Motor neuron (in vitro differentiated cells): Measurements from ENCODE around the gene CLPTM1L. TPM values are rescaled to one million over a fixed set of nuclear protein-coding genes. Genes with fewer than 3 reads are reported as not detected.
"Not testable (repeated sequence)": the region's sequence is repeated elsewhere in the genome, so short reads cannot be mapped to it uniquely, and the experiment has no call there.

Source experiments
- ATAC-seq, 8 experiments: fragments of 200-7000 bp; cut with Tn5 transposase; replicated peaks in 6 of 8; 2 replicates each; pipeline ENCODE4 v1.8.0; 2021; ENCODE audit warnings: mild to moderate bottlenecking in 8 of 8, moderate library complexity in 8 of 8
- H3K27ac ChIP-seq, 2 donors: fragments of 250-450 bp; sonication (Bioruptor Pico); 2 replicates each; pipeline ENCODE4 v1.9.0; 2021; ENCODE audit warnings: antibody characterized with exemption in 2 of 2, mild to moderate bottlenecking in 2 of 2, moderate library complexity in 1 of 2
- H3K4me1 ChIP-seq, 2 donors: fragments of 250-450 bp; sonication (Bioruptor Pico); replicated peaks in 1 of 2; 2 replicates each; pipeline ENCODE4 v1.6.1; 2021; ENCODE audit warnings: antibody characterized with exemption in 2 of 2, mild to moderate bottlenecking in 2 of 2, moderate library complexity in 1 of 2
- H3K4me3 ChIP-seq, 5 donors: fragments of 250-450 bp; sonication (Bioruptor Pico); 2 replicates each; pipeline ENCODE4 v1.9.0; 2021; ENCODE audit warnings: antibody characterized with exemption in 5 of 5, mild to moderate bottlenecking in 5 of 5, moderate library complexity in 4 of 5
- WGBS, 10 experiments: fragments of 450-650 bp; shearing (Covaris generic); methylation state at CpG; one replicate each; pipeline ENCODE4 v1.0.0; 2022; 5-methylcytosine and 5-hydroxymethylcytosine counted together
- in situ Hi-C, 9 experiments: fragments of 400-800 bp; cut with MboI; loops; one replicate each; pipeline ENCODE4 v1.15.0; 2021; ENCODE audit warnings: low sequenced_read_pairs in 9 of 9, low pct_unique_long_range_greater_than_20kb in 2 of 9; ENCODE audit not compliant: unreplicated experiment in 9 of 9
- total RNA-seq, 8 experiments: library from RNA; unstranded; fragments of 300-600 nt; gene quantifications; 2 replicates each; pipeline versions ENCODE4 v1.2.3 to v1.2.4, GENCODE V29; 2022

The CLPTM1L gene
- total RNA-seq, 8 experiments from 2014 or later, result 42.4 to 132 (median 77.7) TPM

DNA sequence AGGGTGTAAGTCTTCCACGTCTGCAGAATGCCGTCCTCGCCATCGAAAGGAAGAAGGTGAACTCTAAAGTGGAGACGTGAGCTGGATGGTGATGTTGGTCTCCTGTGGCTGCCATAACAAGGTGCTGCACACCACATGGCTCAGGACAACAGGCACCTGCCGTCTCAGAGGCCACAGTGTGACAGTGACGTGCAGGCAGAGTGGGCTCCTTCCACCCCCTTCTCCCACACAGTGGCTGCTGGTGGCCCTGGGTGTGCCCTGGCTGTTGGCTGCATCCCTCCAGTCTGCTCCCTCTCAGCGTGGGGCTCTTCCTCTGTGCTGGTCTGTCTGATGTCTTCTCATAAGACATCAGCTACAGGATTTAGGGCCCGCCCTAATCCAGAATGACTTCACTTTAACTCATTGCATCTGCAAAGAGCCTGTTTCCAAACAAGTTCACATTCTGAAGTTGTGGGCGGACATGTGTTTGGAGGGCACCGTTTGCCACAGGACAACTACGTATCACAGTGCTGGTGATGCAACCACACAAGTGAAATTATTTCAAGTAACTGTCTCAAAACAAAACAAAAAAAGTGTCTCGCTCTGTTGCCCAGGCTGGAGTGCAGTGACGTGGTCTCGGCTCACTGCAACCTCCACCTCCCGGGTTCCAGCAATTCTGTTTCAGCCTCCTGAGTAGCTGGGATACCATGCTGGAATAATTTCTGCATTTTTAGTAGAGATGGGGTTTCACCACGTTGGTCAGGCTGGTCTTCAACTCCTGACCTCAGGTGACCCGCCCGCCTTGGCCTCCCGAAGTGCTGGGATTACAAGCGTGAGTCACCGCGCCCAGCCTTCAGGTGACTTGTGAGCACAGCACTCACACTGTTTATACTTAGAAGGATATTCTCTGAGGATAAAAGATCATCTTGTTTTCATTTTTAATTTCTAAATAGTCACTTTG lies 31.2 kb upstream of the CLPTM1L start:
- Histone ChIP-seq H3K4me3 (no peak overlapping the region), H3K27ac (no peak overlapping the region), H3K4me1 (no peaks in the 10 kb centered on the region)
- peak in 2 of 8 experiments; percentile 39 to 71 for ATAC-seq
- WGBS, 10 experiments, result 13 to 92% (median 81%) methylated on average over 1 to 14 of the region's 23 CpGs
- in situ Hi-C loops, result no loop called here

DNA sequence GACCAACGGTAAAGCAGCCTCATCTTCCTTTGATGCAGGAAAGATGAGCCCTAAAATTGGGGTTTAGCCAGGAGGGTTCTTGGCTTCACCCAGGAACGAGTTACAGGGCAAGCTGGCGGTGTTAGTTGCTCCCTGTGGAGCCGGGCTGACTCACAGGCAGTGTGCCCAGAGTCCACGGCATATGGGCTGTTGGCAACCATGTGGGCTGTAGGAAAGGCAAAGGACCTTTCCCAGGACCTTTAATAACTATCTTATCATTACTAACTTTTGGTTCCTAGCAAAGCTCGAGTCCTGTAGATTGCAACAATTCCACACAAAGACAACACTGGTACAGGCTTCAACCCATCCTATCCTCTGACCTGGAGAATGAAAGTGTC lies 29.8 kb upstream of the CLPTM1L start:
- H3K4me3 ChIP-seq, result no peak overlapping the region
- H3K27ac ChIP-seq, result no peak overlapping the region
- H3K4me1 ChIP-seq, result no peaks in the 10 kb centered on the region
- no peak for ATAC-seq
- WGBS, 10 experiments, result 10 to 67% (median 20%) methylated on average over 1 to 5 of the region's 6 CpGs; no CpG with 5 or more reads in 2 of the 10 experiments
- in situ Hi-C loops, result no loop called here

- no peak for ATAC-seq
- Histone ChIP-seq H3K4me3 (no peak overlapping the region), H3K4me1 (no peaks in the 10 kb centered on the region), H3K27ac (no peak overlapping the region)
- in situ Hi-C loops, result no loop called here
- 20 to 90% (median 66%) methylated on average over 1 to 6 of the region's 9 CpGs; no CpG with 5 or more reads in 3 of the 10 experiments for WGBS, 10 experiments
Measured at GRCh38 chr5:1374030-1374678, 29.3 kb upstream of the CLPTM1L start.

DNA sequence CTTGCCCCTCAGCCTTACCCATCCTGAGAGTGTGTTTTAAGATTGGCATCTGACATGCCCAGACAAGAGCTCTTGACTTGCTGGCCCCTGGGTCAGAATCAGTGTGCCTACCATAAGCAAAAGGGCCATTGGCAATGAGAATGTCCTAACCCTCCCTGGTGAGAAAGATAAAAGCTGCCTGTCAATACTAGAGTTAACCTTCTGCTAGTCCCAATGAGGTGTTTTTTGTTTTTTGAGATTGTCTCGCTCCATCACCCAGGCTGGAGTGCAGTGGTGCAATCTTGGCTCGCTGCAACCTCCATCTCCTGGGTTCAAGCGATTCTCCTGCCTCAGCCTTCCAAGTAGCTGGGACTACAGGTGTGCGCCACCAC lies 27.1 kb upstream of the CLPTM1L start:
- H3K4me1 ChIP-seq, H3K27ac ChIP-seq, in situ Hi-C loops, H3K4me3 ChIP-seq, ATAC-seq: not testable (repeated sequence)
- WGBS, 10 experiments, result 20 to 88% (median 84%) methylated on average over 2 to 4 of the region's 4 CpGs; no CpG with 5 or more reads in 7 of the 10 experiments

DNA sequence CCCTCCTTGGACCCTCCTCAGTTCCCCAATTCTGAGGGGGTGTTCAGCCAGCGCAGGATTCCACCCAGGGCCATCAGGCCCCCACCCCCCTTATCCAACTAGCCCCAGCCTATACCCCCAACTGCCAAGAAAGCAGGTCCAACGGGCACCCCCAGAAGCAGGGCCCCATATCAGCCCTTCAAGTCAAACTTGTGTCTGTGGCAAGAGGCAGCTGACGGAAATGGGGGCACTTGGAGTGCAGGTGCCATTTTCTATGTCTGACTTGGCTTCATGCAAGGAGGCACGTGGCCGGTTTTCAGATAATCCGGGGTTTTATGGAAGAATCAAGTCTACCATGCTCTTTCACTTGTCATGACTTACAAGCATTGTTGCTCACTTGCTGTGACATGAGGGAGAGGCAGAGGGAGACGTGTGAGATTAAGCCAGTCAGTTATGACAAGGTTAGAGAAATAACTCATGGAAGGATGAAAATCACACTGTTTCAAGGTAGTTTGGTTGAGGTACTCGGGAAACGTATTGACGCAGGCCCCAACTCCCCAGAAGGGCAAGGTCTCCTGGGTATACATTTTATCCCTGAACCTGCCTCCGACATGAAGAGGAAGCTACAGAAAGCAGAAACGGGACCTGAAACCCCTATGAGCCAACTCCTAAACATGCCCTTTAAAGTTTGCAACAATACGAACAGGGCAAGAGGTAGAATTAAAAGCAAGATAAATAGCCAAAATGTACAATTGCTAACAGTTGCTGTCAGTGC lies 26.5 kb upstream of the CLPTM1L start:
- Histone ChIP-seq H3K4me1 (no peaks in the 10 kb centered on the region), H3K27ac (no peak overlapping the region), H3K4me3 (no peak overlapping the region)
- in situ Hi-C loops, result no loop called here
- WGBS, 10 experiments, result 14 to 92% (median 81%) methylated on average over 2 to 7 of the region's 13 CpGs; no CpG with 5 or more reads in 4 of the 10 experiments
- ATAC-seq, result no peak

DNA sequence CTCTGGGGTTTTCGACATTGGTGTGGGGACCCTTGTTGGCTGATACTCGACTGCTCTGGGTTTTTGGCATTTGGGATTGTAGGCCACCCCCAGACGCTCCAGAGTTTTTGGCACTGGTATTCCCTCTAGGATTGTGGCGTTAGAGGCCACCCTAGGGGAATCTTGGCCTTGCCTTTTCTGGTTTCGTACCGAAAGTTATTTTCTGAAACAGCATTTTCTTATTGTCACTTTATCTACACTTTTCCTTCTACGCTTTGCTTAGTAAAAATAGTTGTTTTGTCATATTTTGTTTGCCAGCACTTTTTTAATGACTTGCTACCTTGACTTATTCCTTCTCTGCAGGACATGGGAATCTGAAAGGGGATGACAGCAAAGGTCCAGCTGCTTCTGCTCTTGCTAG lies 25.1 kb upstream of the CLPTM1L start:
- no peaks in the 10 kb centered on the region for H3K4me1 ChIP-seq
- 22 to 88% (median 73%) methylated on average over 1 to 7 of the region's 7 CpGs for WGBS, 10 experiments
- H3K27ac ChIP-seq, result no peak overlapping the region
- no peak for ATAC-seq
- in situ Hi-C loops, result no loop called here
- H3K4me3 ChIP-seq, result no peak overlapping the region

DNA sequence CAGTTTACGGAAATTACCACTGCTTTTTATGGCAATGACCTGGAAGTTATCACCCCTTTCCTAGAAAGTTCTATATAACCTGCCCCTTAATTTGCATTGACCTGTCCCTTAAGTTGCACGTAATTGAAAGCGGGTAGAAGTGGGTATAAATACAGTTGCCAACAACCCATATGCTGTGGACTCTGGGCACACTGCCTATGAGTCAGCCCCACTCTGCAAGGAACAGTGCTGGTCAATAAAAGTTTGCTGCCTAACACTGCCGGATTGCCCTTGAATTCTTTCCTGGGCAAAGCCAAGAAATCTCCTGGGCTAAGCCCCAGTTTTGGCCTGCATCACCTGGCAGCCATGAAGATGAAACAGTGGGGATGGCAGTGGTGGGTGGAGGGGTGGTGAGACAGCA lies 23.9 kb upstream of the CLPTM1L start:
- no peaks in the 10 kb centered on the region for H3K4me1 ChIP-seq
- ATAC-seq, result no peak
- H3K4me3 ChIP-seq, result no peak overlapping the region
- no peak overlapping the region for H3K27ac ChIP-seq
- in situ Hi-C loops, result no loop called here
- WGBS, 10 experiments, result 43 to 100% (median 69%) methylated on average over 1 to 3 of the region's 4 CpGs; no CpG with 5 or more reads in 4 of the 10 experiments

- Histone ChIP-seq H3K27ac (no peak overlapping the region), H3K4me3 (no peak overlapping the region), H3K4me1 (no peaks in the 10 kb centered on the region)
- in situ Hi-C loops, result no loop called here
- WGBS, 10 experiments, result 34 to 100% (median 75%) methylated on average over 1 to 6 of the region's 7 CpGs; no CpG with 5 or more reads in 4 of the 10 experiments
- no peak for ATAC-seq
Measured at GRCh38 chr5:1368236-1368635, 23.3 kb upstream of the CLPTM1L start.

DNA sequence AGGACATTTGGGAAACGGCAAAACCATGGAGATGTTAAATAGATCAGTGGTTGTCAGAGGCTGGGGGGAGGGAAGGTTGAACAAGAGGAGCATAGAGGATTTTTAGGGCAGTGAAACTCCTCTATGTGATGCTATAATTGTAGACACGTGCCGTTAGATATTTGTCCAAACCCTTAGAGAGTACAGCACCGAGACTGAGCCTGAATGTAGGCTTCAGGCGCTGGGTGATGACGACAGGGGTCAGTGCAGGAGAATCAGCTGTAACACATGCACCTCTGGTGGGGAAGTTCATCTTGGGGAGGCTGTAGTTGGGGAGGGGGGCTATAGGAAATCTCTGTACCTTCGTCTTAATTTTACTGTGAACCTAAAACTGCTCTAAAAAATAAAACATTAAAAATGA lies 22.2 kb upstream of the CLPTM1L start:
- Histone ChIP-seq H3K4me1 (no peaks in the 10 kb centered on the region), H3K27ac (no peak overlapping the region), H3K4me3 (no peak overlapping the region)
- ATAC-seq, result no peak
- in situ Hi-C loops, result no loop called here
- 0 to 82% (median 40%) methylated on average over 1 to 7 of the region's 7 CpGs; no CpG with 5 or more reads in 2 of the 10 experiments for WGBS, 10 experiments

DNA sequence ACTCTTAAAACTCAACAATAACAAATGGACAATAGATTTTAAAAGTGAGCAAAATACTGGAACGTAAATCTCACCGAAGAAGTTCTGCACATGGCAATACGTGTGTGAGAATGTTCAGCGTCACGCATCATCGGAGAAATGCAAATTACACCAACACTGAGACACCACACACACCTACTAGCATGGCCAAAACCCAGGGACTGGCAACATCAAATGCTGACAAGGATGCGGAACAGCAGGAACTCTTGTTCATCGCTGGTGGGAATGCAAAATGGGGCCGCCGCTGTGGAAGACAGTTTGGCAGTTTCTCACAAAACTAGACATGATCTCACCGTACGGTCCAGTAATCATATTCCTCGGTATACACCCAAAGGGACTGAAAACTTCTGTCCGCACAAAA lies 21.6 kb upstream of the CLPTM1L start:
- Histone ChIP-seq H3K27ac (no peak overlapping the region), H3K4me3 (no peak overlapping the region), H3K4me1 (no peaks in the 10 kb centered on the region)
- 63 to 100% (median 83%) methylated on average over 2 to 9 of the region's 14 CpGs; no CpG with 5 or more reads in 2 of the 10 experiments for WGBS, 10 experiments
- in situ Hi-C loops, result no loop called here
- no peak for ATAC-seq

DNA sequence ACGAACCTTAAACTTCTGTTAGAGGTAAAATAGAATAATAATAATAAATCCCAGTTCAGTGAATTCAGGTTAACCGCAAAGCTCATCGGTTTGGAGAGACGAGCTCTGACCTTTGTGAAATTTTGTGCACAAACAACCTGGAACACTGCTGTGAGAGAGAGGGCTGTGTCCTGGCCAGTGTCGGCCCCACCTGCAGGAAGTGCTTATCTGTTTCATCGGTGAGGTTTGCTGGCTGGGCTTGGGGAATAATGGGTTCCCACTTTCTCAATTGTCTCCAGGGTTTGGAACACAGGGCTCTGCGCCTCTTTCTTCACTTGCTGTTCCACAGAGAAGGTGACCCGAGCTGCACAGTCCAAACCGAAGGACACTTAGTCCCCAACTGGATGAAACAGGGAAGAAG lies 19.3 kb upstream of the CLPTM1L start:
- 33 to 100% (median 67%) methylated on average over 1 to 8 of the region's 9 CpGs for WGBS, 10 experiments
- H3K4me1 ChIP-seq, result no peaks in the 10 kb centered on the region
- no peak overlapping the region for H3K4me3 ChIP-seq
- ATAC-seq, result no peak
- H3K27ac ChIP-seq, result no peak overlapping the region
- in situ Hi-C loops, result no loop called here

- no peak for ATAC-seq
- Histone ChIP-seq H3K4me1 (no peaks in the 10 kb centered on the region), H3K4me3 (no peak overlapping the region), H3K27ac (no peak overlapping the region)
- 12 to 100% (median 80%) methylated on average over 1 to 9 of the region's 16 CpGs; no CpG with 5 or more reads in 1 of the 10 experiments for WGBS, 10 experiments
- in situ Hi-C loops, result no loop called here
Measured at GRCh38 chr5:1363581-1363980, 18.7 kb upstream of the CLPTM1L start.

DNA sequence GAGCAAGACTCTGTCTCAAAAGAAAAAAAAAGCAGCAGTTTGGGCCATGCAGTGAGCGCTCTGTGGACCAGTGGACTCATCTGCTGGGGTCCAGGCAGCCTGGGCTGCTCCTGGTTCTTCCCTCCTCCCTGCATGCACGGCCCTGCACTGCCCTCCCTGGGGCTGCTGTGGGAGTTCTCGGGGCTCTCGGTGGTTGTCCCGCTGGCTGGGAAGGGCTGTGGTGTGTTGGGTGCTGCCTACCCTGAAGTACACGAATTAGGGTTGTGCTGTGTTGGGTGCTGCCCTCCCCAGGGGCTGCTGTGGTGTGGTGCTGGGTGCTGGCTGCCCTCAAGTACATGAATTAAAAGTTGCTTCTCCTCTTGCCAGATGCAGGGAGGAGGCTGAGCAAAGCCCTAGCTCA lies 18.3 kb upstream of the CLPTM1L start:
- WGBS, 10 experiments, result 47% methylated on average over 3 of the region's 6 CpGs; no CpG with 5 or more reads in 9 of the 10 experiments

More for the DNA sequence above, 18.3 kb upstream of the CLPTM1L start:
- in situ Hi-C loops, result no loop called here
- no peak overlapping the region for H3K4me3 ChIP-seq
- ATAC-seq, result no peak
- no peaks in the 10 kb centered on the region for H3K4me1 ChIP-seq
- no peak overlapping the region for H3K27ac ChIP-seq
